A549 treated with DMSO at 1 μM for 4 hours (cell line): ENCODE results near the gene RGS17. TPM values are rescaled to one million over a fixed set of nuclear protein-coding genes. Genes with fewer than 3 reads are reported as not detected.

ENCODE experiments used
- total RNA-seq: library from RNA; stranded (reverse); fragments of 200-300 nt; extraction: Qiagen RNA extraction; gene quantifications from 5 replicates; pipeline ENCODE4 v1.2.3, GENCODE V29; 2022; ENCODE audit warnings: low read depth

Gene RGS17
- 5.4 to 8.7 TPM (median 7.6 TPM) in 5 replicates for total RNA-seq

GRCh38 chr6:153131037-153131981, at the start of gene RGS17:
RGS17 (minus strand) TSS chr6:153131282; CDS start chr6:153044018, 87,264 bp downstream.

GRCh38 chr6:153002613-153003365, 128.3 kb downstream of the RGS17 start, which contains the start of gene MTRF1L:
MTRF1L (minus strand) TSS chr6:153002709; CDS start chr6:153002685, 24 bp downstream.

GRCh38 chr6:152982904-152983636, 148.0 kb downstream of the RGS17 start, which contains the start of gene FBXO5:
FBXO5 (minus strand) TSS chr6:152983041; CDS start chr6:152982959, 82 bp downstream.

Other genes starting within 250 kb of the RGS17 start
- gene FBXO5, start 148.2 kb downstream of the RGS17 start, total RNA-seq: 18.8 to 24.3 TPM (median 21.9 TPM) in 5 replicates
- 13.8 to 17.4 TPM (median 16.3 TPM) in 5 replicates for gene MTRF1L, start 128.6 kb downstream of the RGS17 start, total RNA-seq